Measurements from ENCODE around the gene ZNF718.

GRCh38 chr4:146621-147020 is 22.3 kb downstream of the ZNF718 start:
- no peak for TF ChIP-seq POLR2A (IDR thresholded peaks at IDR 0.05; ENCODE audit: low read length)
- TF ChIP-seq GATA1 (IDR thresholded peaks at IDR 0.05; ENCODE audit: low read depth, low read length) = no peak

All from erythroblast (primary cell).